GM12892 (cell line): ENCODE measurements around the gene PTPRR.

Experiments
- POLR2A ChIP-seq: IDR thresholded peaks from 2 replicates; pipeline ENCODE4 v1.6.1; 2011; ENCODE audit warnings: low read depth, low read length, control low read depth
- POLR2AphosphoS5 ChIP-seq: IDR thresholded peaks from 2 replicates; pipeline ENCODE4 v1.6.1; 2011; ENCODE audit warnings: low read depth, low read length, control low read depth
- TAF1 ChIP-seq: IDR thresholded peaks from 2 replicates; pipeline ENCODE4 v1.6.1; 2011; ENCODE audit warnings: low read depth, mild to moderate bottlenecking, control low read depth, low read length, borderline replicate concordance

- TF ChIP-seq POLR2AphosphoS5 (no peak), POLR2A (no peak), TAF1 (no peak)
Measured at GRCh38 chr12:70706611-70707010, 213.9 kb downstream of the PTPRR start.
